OCI-LY3 (cell line): ENCODE data around the gene HSD17B10.

Source experiments
- CTCF ChIP-seq: fragments of 200-600, 300-600 bp; sonication (generic); IDR thresholded peaks from 2 replicates; pipeline ENCODE4 v1.5.1; 2014; ENCODE audit warnings: antibody characterized with exemption, low read length, low read depth
- EZH2phosphoT487 ChIP-seq: fragments of 200-600 bp; shearing (Covaris generic); IDR thresholded peaks from 2 replicates; pipeline ENCODE4 v1.6.1; 2018; ENCODE audit warnings: antibody characterized with exemption, mixed run types, low read depth

- TF ChIP-seq CTCF, result no peak
- TF ChIP-seq EZH2phosphoT487, result no peak
These were observed 21.7 kb downstream of the HSD17B10 start for GRCh38 chrX:53412446-53412845.
